ENCODE measurements around the gene GNAS. TPM values are rescaled to one million over a fixed set of nuclear protein-coding genes. Genes with fewer than 3 reads are reported as not detected.

Gene GNAS
- total RNA-seq, 1 donor = 366 TPM

DNA sequence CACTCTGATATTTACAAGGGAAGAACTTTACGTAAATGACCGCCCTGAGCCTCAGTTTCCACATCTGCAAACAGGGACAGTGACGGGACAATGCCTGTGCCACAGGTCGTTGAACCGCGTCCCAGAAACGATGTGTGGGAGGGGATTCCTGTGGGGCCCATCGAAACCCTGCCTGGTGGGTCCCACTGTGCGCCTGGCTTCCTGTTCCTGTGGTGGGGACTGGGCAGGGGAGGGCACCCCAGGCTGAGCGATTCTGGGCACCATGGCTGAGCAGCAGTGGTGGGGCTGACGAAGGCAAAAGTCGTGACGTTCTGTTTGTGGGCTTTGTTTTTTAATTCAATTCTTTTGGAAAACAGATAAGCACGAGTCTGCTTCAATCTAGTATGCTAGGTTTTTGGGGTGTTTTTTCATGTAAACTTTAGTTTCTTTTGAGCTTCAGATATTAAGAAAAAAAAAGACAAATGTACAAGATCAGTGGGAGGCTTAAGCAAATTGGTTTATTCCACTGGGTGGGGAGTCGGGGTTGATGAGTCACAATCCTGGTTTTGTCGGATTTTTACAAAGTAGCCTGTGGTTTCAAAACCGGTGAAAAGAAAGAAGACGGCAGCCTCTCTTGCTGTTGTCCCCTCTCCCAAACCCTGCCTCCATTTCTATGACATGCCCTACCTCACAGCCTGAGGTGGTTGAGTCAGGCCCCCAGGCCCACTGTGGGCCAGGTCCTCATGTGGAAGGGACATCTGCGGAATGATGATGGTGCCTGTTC lies 42.2 kb upstream of the GNAS start:
- H3K9me3 ChIP-seq (ENCODE audit: low read depth, low read length) = no peaks in the 10 kb centered on the region
- H3K4me3 ChIP-seq (ENCODE audit: insufficient read depth, low read length) = peak overlapping the region; percentile 25
- H3K79me2 ChIP-seq (ENCODE audit: insufficient read depth, low read length) = no peaks in the 10 kb centered on the region
- TF ChIP-seq, protein P1, sequence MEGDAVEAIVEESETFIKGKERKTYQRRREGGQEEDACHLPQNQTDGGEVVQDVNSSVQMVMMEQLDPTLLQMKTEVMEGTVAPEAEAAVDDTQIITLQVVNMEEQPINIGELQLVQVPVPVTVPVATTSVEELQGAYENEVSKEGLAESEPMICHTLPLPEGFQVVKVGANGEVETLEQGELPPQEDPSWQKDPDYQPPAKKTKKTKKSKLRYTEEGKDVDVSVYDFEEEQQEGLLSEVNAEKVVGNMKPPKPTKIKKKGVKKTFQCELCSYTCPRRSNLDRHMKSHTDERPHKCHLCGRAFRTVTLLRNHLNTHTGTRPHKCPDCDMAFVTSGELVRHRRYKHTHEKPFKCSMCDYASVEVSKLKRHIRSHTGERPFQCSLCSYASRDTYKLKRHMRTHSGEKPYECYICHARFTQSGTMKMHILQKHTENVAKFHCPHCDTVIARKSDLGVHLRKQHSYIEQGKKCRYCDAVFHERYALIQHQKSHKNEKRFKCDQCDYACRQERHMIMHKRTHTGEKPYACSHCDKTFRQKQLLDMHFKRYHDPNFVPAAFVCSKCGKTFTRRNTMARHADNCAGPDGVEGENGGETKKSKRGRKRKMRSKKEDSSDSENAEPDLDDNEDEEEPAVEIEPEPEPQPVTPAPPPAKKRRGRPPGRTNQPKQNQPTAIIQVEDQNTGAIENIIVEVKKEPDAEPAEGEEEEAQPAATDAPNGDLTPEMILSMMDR (IDR thresholded peaks at IDR 0.05; ENCODE audit: extremely low read depth, low read depth, low read length) = no peak
- H3K4me2 ChIP-seq (ENCODE audit: insufficient read depth, low read length) = peak overlapping the region; percentile 72
- no peaks in the 10 kb centered on the region for H3K36me3 ChIP-seq (ENCODE audit: insufficient read depth, low read length)
- H2AFZ ChIP-seq (ENCODE audit: low read length) = peak overlapping the region; percentile 65
- H3K27me3 ChIP-seq (ENCODE audit: insufficient read depth, low read length) = peaks cover 33% of the 10 kb centered on the region
- DNase-seq (ENCODE audit: insufficient read length, low spot score, missing footprints) = peak; percentile 93
- H3K4me1 ChIP-seq (ENCODE audit: insufficient read depth, low read length) = peaks cover 10% of the 10 kb centered on the region
- no peak overlapping the region for H3K27ac ChIP-seq (ENCODE audit: low read depth, low read length)
- H4K20me1 ChIP-seq (ENCODE audit: insufficient read depth, low read length) = no peaks in the 10 kb centered on the region

DNA sequence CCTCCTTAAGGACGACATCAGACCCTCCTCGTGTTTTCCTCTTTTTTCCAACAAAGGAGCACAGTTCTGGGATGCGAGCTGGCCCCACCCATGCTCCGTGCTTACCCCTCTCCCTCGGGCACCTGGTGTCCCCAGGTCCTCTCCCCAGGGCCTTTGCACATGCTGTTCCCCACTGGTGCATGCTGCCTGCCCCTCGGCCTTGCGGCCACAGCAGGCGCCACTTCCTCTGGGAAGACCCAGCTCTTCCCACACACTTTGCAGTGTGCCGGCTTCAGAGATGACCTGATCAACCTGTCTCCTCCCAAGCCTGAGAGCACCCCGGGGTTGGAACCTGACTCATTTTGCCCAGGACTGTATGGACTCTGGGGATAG lies 41.7 kb upstream of the GNAS start:
- peak overlapping the region; percentile 72 for H3K4me2 ChIP-seq (ENCODE audit: insufficient read depth, low read length)
- no peak overlapping the region for H3K27ac ChIP-seq (ENCODE audit: low read depth, low read length)
- no peaks in the 10 kb centered on the region for H4K20me1 ChIP-seq (ENCODE audit: insufficient read depth, low read length)

DNA sequence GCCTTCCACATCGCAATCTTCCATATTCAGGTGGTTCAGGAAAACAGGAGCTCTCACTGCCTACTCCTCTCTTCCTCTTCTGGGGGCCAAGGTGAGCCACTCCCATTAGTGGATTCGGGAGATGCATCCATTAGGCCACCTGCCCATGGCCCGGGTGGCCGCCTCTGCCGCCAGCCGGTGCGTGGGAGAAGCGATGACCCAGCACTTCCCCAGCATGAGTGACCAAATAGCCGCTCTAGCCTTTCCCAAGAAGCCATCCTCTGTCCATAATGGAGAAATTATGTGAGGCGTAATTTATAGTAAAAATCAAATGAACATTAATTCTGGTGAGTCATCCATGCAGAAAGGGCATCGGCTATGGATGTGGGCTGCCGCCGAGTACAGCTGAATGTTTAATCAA lies 41.2 kb upstream of the GNAS start:
- H3K4me3 ChIP-seq (ENCODE audit: insufficient read depth, low read length) = no peak overlapping the region
- no peaks in the 10 kb centered on the region for H4K20me1 ChIP-seq (ENCODE audit: insufficient read depth, low read length)
- TF ChIP-seq, protein P1 (IDR thresholded peaks at IDR 0.05; ENCODE audit: extremely low read depth, low read depth, low read length) = no peak
- H2AFZ ChIP-seq (ENCODE audit: low read length) = no peak overlapping the region
- H3K27me3 ChIP-seq (ENCODE audit: insufficient read depth, low read length) = peaks cover 26% of the 10 kb centered on the region
- H3K36me3 ChIP-seq (ENCODE audit: insufficient read depth, low read length) = no peaks in the 10 kb centered on the region
- H3K9me3 ChIP-seq (ENCODE audit: low read depth, low read length) = no peaks in the 10 kb centered on the region
- DNase-seq (ENCODE audit: insufficient read length, low spot score, missing footprints) = peak; percentile 38
- H3K27ac ChIP-seq (ENCODE audit: low read depth, low read length) = no peak overlapping the region
- no peaks in the 10 kb centered on the region for H3K79me2 ChIP-seq (ENCODE audit: insufficient read depth, low read length)
- H3K4me2 ChIP-seq (ENCODE audit: insufficient read depth, low read length) = no peak overlapping the region
- H3K4me1 ChIP-seq (ENCODE audit: insufficient read depth, low read length) = peaks cover 10% of the 10 kb centered on the region

More for the DNA sequence above, 41.7 kb upstream of the GNAS start:
- Histone ChIP-seq H3K79me2 (ENCODE audit: insufficient read depth, low read length) (no peaks in the 10 kb centered on the region), H3K36me3 (ENCODE audit: insufficient read depth, low read length) (no peaks in the 10 kb centered on the region), H3K4me3 (ENCODE audit: insufficient read depth, low read length) (peak overlapping the region; percentile 25), H3K4me1 (ENCODE audit: insufficient read depth, low read length) (peaks cover 10% of the 10 kb centered on the region), H3K27me3 (ENCODE audit: insufficient read depth, low read length) (peaks cover 30% of the 10 kb centered on the region), H2AFZ (ENCODE audit: low read length) (peak overlapping the region; percentile 65), H3K9me3 (ENCODE audit: low read depth, low read length) (no peaks in the 10 kb centered on the region)
- TF ChIP-seq, protein P1 (IDR thresholded peaks at IDR 0.05; ENCODE audit: extremely low read depth, low read depth, low read length) = no peak
- DNase-seq (ENCODE audit: insufficient read length, low spot score, missing footprints) = peak; percentile 46

DNA sequence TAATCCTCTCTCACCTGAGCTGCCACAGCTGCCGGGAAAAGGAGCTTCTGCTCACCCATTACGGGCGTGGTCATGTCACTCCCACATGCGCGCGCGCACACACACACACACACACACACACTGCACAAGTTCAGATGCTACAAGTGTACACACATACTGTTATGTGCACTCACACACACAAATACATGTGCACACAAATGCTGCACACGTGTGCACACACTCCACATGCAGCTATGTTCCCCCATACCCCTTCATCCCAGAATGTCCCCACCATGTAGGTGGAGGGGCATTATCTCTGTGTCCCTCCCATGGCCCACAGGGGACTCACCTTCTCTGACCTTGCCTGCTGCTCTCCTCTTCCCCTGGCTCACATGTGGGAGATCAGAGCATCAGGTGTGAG lies 39.1 kb upstream of the GNAS start:
- no peak overlapping the region for H3K4me2 ChIP-seq (ENCODE audit: insufficient read depth, low read length)
- H3K79me2 ChIP-seq (ENCODE audit: insufficient read depth, low read length) = no peaks in the 10 kb centered on the region
- no peak overlapping the region for H3K4me3 ChIP-seq (ENCODE audit: insufficient read depth, low read length)
- H4K20me1 ChIP-seq (ENCODE audit: insufficient read depth, low read length) = peaks cover 6% of the 10 kb centered on the region
- H3K9me3 ChIP-seq (ENCODE audit: low read depth, low read length) = no peaks in the 10 kb centered on the region
- no peak overlapping the region for H2AFZ ChIP-seq (ENCODE audit: low read length)
- H3K27ac ChIP-seq (ENCODE audit: low read depth, low read length) = no peak overlapping the region
- no peak for DNase-seq (ENCODE audit: insufficient read length, low spot score, missing footprints)
- peaks cover 10% of the 10 kb centered on the region for H3K4me1 ChIP-seq (ENCODE audit: insufficient read depth, low read length)
- TF ChIP-seq, protein P1 (IDR thresholded peaks at IDR 0.05; ENCODE audit: extremely low read depth, low read depth, low read length) = no peak
- H3K36me3 ChIP-seq (ENCODE audit: insufficient read depth, low read length) = no peaks in the 10 kb centered on the region
- peaks cover 21% of the 10 kb centered on the region for H3K27me3 ChIP-seq (ENCODE audit: insufficient read depth, low read length)

All from osteoblast (primary cell).